HG02840 (cell line): ENCODE measurements around the gene ATP4B.

Experiments used
- ATAC-seq: cut with Tn5 transposase; IDR thresholded peaks from one replicate; pipeline ENCODE4 v1.9.1; 2021; ENCODE audit warnings: mild to moderate bottlenecking, moderate library complexity, moderate number of reproducible peaks; ENCODE audit not compliant: unreplicated experiment, low FRiP score

Gene ATP4B

DNA sequence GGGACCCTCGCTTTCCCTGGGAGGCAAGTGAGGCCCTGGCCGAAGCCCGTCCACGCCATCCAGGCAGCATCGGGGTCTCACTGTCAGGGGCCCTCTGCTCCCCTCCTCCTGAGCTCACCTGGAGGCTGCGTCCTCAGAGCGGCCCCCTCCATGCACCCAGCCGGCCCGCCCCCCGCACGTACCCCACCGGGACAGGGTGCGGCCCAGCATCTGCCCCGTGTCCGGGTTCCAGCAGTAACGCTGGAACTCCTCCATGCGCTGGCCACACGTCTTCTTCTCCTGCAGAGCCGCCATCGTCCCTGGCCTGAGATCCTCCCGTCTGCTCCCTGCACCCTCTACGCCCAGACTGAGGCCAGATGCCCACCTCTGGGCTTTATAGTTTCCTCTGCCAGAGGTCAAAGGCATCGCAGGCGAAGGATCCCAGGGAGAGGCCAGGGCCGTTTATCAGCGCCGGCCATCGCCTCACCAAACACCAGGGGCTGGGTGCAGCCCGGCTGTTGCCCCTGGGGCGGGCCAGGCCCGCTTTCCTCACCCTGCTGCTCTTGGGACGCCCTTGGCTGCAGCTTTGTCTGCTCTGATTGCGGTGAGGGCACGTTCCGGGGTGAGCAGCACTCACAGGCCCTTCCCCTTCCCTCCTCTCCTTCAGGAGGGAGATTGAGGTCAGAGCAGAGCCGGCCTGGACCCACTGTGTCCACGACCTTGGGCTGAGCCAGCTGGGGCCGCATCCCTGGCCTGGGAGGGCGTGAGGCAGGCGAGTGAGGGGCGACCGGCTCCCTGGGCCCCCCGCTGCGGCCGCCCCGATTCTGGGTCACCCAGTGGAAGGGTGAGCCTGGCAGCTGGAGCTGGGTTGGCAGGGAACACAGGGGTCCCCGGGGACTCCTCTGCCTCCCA, at the start of gene ATP4B:
Gene ATP4B, minus strand, starts transcription at position 348 of the 891 bp plus-strand sequence. Its CDS starts 54 bp downstream, at position 294.
- no peak for ATAC-seq

DNA sequence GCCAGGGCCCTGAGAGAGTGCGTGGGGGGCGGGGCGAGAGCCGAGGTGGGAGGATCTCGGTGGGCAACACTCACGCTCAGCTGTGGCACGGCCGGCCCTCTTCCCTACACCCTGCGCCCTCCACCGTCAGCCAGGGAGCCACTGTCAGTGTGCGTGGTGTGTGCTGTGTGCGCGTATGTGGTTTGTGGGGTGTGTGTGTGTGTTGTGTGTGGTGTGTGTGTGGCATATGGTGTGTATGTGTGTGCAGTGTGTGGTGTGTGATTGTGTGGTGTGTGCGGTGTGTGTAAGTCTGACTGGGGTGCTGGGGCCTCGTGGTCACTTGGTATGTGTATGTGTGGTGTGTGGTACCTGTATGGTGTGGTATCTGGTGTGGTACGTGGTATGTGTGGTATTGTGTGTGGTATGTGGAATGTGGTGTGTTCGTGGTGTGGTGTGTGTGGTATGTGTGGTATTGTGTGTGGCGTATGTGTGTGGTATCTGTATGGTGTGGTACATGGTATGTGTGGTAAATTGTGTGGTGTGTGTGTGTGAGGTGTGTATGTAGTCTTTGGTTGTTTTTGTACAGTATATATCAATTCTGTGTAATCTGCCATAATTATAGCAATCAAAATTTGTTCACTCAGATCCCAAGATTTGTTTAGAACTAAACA, 14.1 kb upstream of the ATP4B start:
- no peak for ATAC-seq

DNA sequence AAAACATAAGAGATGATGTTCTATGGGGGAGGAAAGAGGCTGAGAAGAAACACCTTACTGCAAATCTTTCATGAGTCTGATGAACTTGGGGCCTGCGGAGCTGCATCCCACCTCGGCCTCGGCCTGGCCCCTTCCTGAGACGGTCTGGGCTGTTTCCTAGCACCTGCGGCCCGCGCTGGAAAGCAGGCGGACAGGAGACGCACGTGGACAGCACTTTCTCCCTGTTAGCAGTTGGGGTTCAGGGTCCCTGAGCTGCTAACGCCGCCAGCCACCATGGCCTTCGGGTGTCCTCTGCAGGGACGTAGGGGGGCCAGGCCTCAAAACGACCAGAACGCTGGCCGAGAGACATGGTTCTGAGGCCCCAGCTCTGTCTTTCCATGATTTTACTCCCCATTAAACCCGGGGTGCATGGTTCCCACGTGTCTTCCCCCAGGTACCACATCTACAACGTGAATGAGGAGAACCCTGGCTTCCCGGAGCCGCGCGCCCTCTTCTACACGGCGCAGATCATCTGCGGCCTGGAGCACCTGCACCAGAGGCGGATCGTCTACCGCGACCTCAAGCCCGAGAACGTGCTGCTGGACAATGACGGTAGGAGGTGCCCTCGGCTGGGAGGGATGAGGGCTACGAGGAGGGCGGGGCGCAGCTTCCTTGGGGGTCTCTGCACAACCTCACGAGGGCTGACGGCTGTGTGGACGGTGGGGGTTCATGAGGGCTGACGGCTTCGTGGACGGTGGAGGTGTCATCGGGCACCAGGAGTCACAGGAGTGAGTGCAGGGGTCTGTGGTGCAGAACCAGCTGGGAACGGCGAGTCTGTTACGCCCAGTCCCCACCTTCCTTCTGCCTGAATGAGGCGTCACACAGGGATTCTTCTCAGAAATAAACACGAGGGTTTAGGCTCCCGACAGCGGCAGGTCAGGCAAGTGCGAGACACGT, 13.3 kb upstream of the ATP4B start:
- ATAC-seq = no peak

DNA sequence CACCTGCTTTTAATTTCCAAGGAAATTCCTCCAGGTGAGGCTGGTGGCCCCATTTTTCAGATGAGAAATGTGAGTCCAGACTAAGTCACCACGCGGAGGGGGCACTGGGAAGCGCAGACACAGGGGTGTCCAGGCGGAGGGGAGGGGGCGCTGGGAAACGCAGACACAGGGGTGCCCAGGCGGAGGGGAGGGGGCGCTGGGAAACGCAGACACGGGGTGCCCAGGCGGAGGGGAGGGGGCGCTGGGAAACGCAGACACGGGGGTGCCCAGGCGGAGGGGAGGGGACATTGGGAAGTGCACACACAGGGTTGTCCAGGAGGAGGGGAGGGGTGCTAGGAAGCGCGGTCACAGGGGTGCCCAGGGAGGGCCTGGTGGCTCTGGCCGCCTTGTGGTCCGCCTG, 12.5 kb upstream of the ATP4B start:
- no peak for ATAC-seq

DNA sequence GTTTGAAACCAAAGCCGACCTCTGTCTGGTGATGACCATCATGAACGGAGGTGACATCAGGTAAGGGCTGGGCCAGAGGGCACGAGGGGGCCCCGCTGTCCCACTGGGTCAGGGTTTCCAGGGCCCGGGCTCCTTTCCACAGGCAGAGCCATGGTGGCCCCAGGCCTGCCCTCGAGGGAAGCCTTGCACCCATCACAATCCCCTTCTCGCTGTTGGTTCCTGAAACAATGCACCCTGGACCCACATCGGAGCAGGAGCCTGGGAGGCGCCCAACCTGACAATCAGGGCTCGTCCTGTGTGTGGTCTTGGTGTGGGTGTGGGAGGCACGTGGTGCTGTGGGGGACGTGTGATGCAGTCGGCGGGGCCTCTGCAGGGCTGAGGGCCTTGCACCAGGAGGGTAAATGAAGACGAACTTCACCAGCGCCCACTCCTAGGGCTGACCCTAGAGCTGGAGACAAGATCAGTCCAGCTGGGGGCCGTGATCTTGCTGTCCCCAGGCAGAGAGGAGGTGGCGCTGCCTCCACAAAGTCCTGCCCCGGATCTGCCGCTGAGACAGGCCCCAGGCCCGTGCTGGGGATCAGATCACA, 11.8 kb upstream of the ATP4B start:
- ATAC-seq = no peak

DNA sequence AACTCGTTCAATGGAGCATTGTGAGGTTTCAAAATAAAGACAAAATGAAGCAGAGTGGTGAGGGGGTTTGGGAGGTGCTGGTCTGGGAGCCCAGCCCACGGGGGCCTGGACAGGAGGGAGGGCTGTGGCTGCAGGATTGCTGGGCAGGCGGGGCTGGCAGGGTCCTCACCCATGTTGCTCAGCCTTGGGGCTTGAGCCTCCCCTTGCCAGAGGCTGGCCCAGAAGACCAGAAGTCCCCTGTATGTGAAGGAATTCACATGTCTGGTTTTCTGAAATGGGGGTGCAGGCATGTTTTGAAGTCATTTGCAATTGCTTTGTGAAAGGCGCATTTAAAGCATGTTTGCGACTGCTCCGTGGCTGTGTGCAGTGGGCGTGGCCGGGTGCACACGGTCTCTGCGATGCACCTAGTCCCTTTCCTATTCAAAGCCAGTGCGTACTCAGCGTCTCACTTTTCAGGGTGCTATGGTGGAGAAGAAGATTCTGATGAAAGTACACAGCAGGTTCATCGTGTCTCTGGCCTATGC, 11.3 kb upstream of the ATP4B start:
- no peak for ATAC-seq

DNA sequence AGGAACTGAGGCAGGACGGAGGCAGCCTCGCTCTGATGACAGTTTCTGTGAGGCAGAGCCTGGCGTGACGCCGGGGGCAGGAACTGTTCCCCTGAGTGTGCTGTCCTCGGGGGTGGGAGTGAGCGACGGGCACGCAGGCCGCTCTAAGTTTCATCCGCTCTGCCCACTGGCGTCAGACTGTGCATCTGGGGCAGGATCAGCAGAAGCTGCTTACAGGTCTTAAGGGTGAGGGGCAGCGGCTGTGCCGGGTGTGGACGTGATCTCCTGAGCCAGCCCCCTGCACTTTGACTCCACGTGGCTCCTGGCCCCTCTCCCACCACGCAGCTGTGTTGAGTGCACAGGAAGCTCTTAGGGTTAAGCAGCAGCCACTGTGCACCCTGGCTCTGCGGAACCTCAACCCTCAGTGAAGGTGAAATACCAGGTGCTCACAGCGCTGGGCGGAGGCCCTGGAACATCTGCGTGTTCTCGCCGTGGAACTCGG, 10.5 kb upstream of the ATP4B start:
- ATAC-seq = no peak

DNA sequence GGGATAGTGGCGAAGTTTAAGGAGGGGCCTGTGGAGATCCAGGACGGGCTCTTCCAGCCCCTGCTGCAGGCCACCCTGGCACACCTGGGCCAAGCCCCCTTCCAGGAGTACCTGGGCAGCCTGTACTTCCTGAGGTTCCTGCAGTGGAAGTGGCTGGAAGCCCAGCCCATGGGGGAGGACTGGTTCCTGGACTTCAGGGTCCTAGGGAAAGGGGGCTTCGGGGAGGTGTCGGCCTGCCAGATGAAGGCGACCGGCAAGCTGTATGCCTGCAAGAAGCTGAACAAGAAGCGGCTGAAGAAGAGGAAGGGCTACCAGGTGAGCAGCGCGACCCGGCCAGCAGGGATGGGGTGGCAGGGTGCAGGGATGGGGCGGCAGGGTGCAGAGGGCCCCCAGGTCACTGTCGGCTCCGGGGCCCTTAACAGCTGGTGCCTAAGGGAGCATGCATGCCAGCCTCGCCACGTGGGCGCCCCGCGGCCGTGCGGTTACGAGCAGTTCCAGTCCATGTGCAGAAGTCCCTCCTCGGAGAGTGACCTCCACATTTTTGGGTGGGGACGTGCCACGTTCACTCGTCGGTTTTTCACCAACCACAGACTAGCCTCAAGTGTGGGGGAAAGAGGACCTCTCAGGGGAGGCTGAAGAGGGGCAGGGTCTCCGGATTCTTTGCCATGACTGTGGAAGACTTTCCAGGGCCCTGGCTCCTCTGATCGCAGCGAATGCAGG, 9.9 kb upstream of the ATP4B start:
- no peak for ATAC-seq

DNA sequence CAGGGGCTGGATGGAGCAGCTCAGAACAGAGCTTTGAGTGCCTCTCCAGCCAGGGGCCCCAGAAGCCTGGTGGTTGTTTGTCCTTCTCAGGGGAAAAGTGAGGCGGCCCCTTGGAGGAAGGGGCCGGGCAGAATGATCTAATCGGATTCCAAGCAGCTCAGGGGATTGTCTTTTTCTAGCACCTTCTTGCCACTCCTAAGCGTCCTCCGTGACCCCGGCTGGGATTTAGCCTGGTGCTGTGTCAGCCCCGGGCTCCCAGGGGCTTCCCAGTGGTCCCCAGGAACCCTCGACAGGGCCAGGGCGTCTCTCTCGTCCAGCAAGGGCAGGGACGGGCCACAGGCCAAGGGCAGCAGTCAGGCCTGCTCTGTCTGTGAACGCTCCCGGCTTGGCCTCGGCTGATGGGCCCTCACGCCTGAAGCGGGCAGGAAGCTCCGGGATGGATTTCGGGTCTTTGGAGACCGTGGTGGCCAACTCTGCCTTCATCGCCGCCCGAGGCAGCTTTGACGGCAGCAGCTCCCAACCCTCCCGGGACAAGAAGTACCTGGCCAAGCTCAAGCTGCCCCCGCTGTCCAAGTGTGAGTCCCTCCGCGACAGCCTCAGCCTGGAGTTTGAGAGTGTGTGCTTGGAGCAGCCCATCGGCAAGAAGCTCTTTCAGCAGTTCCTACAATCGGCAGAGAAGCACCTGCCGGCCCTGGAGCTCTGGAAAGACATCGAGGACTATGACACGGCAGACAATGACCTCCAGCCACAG, 9.1 kb upstream of the ATP4B start, which contains the start of gene GRK1:
Gene GRK1, plus strand, starts transcription at position 269 of the 751 bp plus-strand sequence. Its CDS starts 168 bp downstream, at position 437.
- no peak for ATAC-seq

DNA sequence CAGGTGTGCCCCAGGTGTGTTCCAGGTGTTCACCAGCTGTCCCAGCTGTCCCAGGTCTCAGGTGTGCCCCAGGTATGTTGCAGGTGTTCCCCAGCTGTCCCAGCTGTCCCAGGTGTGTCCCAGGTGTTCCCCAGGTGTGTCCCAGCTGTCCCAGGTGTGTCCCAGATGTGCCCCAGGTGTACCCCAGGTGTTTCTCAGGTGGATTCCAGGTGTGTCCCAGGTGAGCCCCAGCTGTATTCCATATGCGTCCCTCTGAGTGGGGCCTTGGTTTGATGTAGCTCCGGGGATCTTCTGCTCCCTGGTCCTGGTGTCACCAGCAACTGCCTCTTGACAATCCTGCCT, 8.3 kb upstream of the ATP4B start:
- ATAC-seq = no peak

DNA sequence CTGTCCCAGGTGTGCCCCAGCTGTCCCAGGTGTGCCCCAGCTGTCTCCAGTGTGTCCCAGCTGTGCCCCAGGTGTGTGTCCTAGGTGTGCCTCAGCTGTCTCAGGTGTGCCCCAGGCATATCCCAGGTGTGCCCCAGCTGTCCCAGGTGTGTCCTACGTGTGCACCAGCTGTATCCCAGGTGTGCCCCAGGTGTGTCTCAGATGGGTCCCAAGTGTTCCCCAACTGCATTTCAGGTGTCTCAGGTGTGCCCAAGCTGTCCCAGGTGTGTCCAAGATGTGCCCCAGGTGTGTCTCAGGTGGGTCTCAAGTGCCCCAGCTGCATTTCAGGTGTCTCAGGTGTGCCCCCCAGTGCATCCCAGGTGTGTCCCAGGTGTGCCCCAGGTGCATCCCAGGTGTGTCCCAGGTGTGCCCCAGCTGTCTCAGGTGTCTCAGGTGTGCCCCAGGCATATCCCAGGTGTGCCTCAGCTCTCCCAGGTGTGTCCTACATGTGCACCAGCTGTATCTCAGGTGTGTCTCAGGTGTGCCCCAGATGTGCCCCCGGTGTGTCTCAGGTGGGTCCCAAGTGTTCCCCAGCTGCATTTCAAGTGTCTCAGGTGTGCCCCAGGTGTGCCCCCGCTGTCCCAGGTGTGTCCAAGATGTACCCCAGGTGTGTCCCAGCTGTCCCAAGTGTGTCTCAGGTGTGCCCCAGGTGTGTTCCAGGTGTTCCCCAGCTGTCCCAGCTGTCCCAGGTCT, 7.8 kb upstream of the ATP4B start:
- no peak for ATAC-seq

DNA sequence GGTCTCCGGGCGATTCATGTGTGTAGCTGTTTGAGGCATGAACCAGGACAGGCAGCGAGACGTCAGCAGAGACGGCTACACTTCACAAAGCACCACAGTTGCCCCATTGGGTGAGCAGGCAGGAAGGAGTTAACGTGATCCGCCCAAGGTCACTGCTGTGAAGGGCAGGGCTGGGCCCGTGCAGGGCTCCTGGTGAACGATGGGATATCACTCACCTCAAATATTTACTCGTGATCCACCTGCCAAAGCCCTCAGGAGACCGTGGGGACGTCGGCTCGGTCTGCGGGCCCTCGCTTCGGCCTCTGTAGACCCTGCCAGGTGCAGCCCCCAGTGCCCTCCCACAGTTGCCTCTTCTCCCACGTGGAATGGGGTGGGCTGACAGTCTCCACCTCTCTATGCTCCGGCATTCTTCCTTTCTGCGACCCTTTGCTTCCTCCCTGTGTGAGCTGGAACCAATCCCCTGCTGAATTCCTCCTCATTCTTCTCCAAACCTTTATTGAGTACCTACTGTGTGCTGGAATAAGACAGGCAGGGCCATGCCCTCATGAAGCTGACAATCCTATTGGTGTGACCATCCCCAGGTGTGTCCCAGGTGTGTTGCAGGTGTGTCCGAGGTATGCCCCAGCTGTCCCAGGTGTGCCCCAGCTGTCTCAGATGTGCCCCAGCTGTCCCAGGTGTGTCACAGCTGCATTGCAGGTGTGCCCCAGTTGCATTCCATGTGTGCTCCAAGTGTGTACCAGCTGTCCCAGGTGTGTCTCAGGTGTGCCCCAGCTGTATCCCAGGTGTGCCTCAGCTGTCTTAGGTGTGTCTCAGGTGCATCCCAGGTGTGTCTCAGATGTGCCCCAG, 7.0 kb upstream of the ATP4B start:
- ATAC-seq = no peak

DNA sequence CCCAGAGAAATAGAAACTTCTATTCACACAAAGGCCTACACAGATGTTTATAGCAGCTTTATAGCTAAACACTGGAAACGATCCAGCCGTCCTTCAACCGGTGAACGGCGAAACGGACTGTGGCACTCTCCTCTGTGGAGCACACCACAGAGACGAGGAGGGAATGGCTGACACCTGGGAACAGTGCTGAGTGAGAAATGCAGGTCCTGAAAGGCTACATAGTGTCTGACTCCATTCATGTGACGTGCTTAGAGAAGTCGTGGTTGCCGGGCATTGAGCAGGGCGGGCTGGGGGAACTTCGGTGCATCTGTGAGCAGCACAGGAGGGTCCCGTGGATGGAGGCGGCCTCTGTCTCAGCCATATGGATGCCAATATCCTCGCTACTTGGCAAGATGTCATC, 5.9 kb upstream of the ATP4B start:
- no peak for ATAC-seq

DNA sequence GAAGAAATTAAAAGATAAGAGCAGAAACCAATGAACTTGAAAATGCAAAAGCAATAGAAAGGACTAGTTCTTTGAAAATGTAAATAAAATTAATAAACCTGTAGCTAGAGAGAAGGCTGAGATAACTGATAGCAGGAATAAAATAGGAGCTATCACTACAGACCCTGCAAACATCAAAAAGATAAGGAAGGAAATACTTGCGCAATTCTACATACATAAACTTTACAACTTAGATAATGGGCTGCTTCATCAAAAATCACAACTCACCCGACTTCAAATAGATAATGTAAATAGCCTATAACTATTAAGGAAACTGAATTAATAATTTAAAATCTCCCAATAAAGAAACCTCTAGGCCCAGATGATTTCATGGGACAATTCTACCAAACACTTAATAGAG, 3.5 kb upstream of the ATP4B start:
- ATAC-seq = no peak

DNA sequence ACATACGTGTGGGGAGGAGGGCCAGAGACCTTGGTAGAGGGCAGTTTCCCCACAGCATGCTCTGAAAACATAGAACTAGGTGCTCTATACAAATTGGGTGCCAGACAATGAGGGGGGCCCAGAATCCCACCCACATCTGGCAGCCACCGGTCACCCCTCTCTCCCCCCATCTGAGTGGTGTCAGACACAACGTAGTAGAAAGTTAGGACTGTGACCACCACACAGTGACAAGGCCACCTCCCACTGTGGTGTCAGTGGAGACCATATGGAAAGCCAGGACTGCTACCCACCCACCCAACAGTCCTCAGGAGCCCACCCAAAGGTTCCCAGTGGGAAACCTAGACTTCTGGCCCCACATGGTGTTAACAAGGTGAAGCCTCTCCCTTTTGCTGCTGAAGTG, 2.1 kb upstream of the ATP4B start:
- ATAC-seq = no peak

DNA sequence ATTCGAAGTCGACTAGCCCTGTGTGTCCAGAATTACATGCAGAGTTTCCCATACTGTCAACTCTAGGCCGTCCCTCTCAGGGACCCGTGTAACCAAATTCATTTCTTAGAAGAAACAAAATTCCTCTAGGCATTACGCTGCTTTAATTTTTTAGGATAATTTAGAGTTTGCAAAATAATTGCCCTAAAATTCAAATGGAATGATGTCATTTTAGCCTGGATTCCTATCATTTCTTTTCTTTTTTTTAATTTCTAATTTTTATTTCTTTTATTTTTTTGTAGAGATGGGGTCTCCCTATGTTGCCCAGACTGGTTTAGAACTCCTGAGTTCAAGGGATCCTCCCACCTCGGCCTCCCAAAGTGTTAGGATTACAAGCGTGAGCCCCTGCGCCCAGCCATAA, 1.3 kb upstream of the ATP4B start:
- ATAC-seq = no peak

DNA sequence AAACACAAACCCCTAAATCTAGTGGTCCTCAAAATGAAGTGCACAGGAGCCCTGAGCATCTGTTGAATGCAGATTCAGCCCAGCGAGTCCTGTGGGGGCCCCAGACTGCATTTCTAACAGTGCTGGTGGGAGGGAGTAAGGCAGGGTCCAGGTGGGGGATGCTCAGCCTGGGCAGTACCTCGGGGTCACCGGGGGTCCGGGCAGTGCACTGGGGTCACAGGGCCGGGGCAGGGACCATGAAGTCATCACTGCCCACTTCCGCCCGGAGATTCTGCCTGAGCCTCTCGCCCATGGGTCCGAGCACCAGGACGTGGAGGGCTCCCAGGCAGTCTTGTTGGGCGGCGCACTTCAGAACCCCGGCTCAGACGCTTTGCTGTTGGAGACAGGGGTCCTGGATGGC, 838 bp upstream of the ATP4B start:
- no peak for ATAC-seq
